HG02981 (cell line): ENCODE measurements around the gene RIN3.

ENCODE experiments used
- ATAC-seq: cut with Tn5 transposase; IDR thresholded peaks from one replicate; pipeline ENCODE4 v1.9.1; 2021; ENCODE audit warnings: mild to moderate bottlenecking, moderate library complexity; ENCODE audit not compliant: unreplicated experiment

RIN3 gene

GRCh38 chr14:92486881-92487280 is 26.7 kb upstream of the RIN3 start:
- no peak for ATAC-seq

- no peak for ATAC-seq
Observed at GRCh38 chr14:92487513-92488133, 26.0 kb upstream of the RIN3 start.

- no peak for ATAC-seq
Observed at GRCh38 chr14:92489394-92490238, 24.0 kb upstream of the RIN3 start.

- ATAC-seq, result no peak
Observed at GRCh38 chr14:92490239-92490959, 23.2 kb upstream of the RIN3 start.

GRCh38 chr14:92491782-92492181 is 21.8 kb upstream of the RIN3 start:
- no peak for ATAC-seq

- no peak for ATAC-seq
Observed at GRCh38 chr14:92492258-92492657, 21.3 kb upstream of the RIN3 start.

GRCh38 chr14:92493024-92493423 is 20.6 kb upstream of the RIN3 start:
- ATAC-seq, result no peak

- ATAC-seq, result no peak
Observed at GRCh38 chr14:92493492-92493891, 20.1 kb upstream of the RIN3 start.

GRCh38 chr14:92494512-92494911 is 19.1 kb upstream of the RIN3 start:
- no peak for ATAC-seq

GRCh38 chr14:92495027-92495426 is 18.6 kb upstream of the RIN3 start:
- ATAC-seq, result no peak

- no peak for ATAC-seq
Observed at GRCh38 chr14:92496191-92496857, 17.3 kb upstream of the RIN3 start.

GRCh38 chr14:92497391-92497790 is 16.2 kb upstream of the RIN3 start:
- ATAC-seq, result no peak

GRCh38 chr14:92499234-92499633 is 14.3 kb upstream of the RIN3 start:
- ATAC-seq, result no peak

GRCh38 chr14:92500491-92500941 is 13.1 kb upstream of the RIN3 start:
- no peak for ATAC-seq

- ATAC-seq, result no peak
Observed at GRCh38 chr14:92501891-92502351, 11.7 kb upstream of the RIN3 start.

GRCh38 chr14:92502541-92503286 is 10.9 kb upstream of the RIN3 start:
- no peak for ATAC-seq

- no peak for ATAC-seq
Observed at GRCh38 chr14:92503756-92504491, 9.7 kb upstream of the RIN3 start.

- no peak for ATAC-seq
Observed at GRCh38 chr14:92505826-92506225, 7.8 kb upstream of the RIN3 start.

- no peak for ATAC-seq
Observed at GRCh38 chr14:92506231-92506630, 7.3 kb upstream of the RIN3 start.
